ENCODE results near the gene EPHA5.
A peak's percentile ranks its signal among the peaks of the same experiment; 100 is the strongest.

The EPHA5 gene

DNA sequence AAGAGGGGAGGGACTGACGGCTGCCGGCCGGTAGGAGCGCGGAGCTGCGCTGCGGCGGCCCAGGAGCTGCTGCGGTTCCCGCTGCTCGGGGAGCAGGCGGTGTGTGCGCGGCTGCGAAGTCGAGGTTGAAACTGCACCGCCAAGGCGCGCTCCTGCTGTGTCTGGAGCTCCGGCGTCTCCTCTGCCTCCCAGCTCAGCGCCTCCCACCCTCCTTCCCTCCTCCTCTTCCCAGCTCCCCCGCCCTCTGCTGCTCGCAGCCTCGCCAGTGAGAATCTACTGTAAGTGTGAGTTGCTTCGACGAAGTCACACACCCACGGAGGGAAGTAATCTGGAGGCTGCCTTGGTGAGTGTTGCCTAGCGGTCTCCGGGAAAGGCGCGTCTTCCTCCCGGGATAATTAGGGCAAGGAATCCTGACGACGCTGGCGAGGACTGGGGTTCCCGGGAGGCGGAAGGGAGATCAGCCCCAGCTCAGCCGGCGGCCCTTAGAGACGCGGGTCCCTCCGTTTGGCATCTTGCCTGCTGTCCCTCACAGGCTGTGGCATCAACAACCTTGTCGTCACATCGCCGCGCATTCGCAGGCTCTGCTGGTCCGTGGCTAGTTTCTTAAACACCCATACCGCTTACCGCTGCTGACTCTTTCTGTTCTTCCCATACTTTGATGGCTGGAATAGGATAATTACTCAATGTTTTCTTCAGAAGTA lies at the start of gene EPHA5:
TSS of gene EPHA5 (minus strand) at position 159 of the 701 bp plus-strand sequence. CDS start 747 bp downstream, outside the sequence.
- peak; percentile 51 for DNase-seq

DNA sequence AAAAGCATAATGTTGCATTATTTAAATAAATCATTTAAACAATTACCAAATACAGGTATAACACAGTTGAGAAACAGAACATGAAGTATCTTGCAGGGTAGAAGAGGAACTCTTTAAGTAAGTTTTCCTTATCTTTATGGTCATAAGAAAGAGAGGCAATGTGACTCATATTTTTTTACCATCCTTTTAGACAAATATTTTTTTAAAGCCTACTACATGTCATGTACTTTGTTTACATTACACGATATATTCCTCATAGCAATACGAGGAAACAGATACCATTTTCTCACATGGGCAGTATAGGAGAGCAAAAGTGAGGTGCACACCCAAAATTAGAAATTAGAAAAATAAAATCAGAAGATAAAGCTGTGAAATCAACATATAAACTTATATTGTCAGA lies 49.3 kb upstream of the EPHA5 start:
- DNase-seq: no peak

DNA sequence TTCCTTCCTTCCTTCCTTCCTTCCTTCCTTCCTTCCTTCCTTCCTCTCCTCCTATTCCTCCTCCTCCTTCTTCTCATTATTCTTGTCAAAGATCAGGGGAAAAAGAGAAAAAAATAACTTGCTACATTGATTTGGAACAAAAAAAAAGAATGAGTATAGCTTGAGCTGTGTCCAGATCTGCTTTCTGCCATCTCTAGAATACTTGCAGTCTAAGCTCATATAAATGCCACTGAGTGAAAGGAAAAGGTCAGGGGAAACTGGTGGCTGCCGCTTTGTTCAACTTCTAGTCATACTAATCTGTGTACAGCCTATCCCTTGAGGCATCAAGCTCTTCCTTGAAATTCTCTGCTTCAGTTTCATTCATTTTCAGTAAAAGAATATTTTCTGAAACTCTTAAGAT lies 28.3 kb upstream of the EPHA5 start:
- DNase-seq: no peak

DNA sequence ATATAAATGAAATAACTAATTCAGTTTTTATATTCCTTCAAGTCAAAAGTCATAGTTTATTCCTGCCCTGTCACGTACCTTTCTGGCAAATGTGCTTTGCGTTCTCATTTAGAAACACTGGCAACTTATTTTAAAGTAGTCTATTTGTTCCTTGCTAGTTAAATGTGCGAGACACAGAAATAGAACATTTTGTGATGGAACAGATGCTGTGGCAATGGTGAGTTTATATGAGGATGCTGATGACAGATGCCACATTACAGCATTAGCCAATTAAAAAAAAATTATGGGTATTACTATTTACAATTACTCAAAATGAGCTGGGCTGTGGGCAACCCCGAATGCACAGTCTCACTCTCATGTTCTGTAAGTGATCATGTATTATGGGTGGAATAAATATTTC lies 26.1 kb upstream of the EPHA5 start:
- no peak for DNase-seq

DNA sequence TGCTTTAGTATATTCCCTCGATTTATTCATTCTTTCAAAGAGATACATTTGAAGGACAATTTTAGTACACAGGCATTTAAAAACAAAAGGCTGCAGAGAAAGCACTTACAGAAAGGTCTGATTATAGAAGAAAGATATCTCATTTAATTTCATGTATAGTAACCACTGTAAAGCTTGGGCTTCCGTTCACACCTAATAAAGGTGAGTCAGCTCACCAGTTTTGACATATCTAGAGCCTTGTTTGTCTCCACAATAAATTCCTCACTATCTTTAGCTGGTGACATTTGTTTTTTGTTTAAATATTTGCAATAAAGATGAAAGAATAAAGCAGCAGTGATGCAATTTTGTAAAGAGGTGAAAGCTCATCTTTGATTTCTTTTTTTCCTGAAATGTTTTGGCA lies 1.1 kb upstream of the EPHA5 start:
- no peak for DNase-seq

DNA sequence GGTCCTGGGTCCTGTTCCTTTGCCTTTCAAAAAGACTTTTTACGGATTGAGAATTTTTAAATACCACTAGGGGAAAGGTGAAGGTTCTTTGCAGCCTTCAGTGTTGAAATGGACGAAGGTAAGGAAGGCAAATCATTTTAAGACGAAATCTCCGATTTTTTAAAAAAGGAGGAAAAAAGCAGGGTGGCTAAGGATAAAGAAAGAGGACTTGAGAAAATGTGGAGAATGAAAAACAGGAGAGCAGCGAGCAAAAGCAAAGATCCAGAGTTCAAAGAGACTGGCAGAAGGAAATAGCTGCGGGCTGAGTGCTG lies 314 bp downstream of the EPHA5 start:
- DNase-seq: no peak

DNA sequence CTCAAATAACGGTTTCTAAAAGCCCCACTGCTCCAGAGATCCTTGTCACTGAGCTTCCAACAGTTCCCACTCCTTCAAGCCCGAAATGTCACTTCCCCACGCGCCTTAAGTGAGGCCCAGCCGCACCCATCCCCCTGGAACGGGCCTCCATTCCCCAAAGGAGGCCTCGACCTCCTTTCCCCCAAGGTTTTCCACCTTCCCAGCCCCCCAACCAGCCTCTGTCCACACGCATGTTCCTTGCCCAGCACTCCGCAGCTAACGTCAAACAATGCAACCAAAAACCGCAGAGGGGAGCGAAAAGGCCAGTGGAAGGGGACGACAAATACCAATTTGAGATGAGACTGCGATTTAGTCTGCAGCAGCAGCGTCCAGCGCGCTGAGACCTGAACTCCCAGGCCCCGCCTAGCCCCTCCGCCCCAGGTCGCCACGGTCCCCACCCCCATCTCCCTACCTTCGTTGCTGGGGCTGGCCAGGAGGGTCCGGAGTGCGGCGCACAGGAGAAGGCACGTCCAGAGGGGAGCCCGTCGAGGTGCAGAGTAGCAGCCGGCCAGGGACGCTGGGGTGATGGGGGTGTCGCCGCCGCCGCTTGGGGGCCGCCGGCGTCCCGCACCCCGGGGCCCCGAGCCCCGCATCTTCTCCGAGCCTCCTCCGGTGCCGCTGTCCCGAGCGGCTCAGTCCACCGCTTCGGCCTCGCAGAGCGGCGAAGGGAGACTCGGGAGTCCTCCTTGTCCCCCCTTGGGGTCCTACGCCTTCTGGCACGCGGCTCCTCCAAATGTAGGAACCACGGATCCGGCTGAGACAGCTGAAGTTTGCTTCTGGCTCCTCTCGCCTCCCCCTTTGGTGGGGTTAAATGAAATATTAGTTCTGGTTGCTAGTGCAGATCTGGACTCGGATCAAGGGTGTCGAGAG lies 924 bp downstream of the EPHA5 start:
- no peak for DNase-seq

DNA sequence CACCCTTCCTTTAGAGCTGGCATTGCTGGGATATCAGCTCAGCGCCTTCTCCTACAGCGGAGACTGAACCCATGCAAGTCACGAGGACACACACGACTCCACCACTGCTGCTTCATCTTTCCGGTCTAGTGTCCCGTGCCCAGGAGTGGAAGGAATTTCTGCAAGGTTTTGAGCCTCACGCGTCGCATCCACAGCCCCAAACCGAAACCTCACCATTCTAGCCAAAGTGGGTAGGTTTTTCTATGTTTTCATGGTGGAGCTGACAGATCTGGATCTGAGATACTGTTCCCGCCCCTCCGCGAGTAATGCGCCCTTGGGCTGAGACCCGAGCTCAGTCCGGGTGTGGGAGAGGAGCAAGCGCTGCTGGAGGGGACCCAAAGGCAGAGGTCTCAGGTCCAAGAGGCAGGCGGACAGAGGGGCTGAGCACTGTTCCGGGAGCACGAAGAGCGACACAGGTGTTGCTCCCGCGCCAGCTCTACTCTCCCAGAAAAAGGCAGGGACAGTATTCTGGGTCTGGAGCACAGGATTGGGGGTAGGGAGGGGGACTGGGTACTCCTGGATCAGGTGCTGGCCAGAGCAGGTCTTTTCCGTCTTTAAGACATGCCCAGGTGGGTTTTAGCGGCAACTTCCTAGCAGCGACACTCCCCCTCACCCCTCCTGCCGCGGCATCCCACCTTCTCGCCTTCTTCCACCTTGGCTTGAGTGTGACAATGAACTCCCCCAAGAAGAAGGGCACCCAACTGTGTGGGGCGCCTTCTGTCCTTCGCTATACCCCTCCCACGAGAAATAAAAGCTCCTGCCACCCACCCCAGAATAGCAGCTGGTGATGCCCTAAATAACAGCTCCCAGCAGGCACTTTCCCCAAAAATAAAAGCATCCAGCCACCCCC lies 1.8 kb downstream of the EPHA5 start:
- DNase-seq: no peak

DNA sequence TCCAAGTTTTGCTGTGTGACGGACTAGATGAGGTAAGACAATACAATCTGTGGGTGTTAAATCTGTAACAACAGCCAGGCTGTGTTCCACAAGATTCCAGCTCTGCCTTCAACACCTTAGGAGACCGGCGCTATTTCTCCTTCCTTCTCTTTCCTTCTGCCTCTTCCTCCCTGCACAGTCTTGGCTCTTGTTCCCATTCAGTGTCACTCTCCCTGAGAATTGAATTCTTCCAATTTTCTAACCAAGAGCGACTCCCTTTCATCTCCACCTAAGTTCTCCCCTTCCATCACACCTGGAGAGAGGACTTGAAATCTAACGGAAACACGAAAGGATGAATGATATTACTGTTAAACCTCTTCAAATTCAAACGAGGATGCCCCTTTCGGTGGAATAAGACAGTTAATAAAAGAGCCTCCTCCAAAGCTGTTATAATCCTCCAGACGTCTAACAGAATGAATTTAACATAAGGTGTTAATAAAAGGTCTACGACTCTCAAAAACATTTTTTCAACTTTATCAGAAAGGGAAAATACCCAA lies 2.7 kb downstream of the EPHA5 start:
- no peak for DNase-seq

DNA sequence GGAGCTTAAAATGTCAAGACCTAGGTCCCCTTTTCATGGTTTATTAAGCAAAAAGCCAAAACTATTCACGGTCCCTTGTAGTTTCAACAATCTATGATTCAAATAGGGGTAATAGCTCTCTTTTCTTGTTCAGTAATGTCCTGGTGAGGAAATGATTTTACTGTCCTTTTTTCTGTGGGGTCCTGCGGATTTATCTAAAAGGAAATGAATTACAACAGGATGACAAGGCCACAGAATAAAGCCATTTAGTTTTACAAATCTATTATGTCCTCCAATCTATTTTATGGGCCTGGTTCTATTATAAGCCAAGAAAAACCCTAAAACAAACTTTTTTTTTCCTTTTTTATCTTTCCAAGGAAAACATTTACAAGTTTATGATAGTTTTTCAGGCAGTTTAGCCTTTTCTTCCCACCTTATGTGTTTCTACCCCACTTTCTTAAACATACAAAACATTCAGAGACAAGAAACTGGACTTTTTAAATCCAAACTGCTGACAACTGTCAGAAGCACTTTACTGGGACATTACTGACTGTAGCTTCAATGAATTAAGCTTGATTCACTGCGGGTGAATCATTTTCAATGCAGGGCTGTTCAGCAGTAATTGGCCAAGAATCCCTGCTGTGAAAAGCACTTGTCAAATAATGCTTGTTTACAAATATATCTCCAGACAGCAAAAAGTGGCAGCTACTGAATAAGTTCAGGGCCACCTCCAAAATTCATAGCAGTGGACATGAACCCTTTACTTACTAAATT lies 4.3 kb downstream of the EPHA5 start:
- DNase-seq: no peak

DNA sequence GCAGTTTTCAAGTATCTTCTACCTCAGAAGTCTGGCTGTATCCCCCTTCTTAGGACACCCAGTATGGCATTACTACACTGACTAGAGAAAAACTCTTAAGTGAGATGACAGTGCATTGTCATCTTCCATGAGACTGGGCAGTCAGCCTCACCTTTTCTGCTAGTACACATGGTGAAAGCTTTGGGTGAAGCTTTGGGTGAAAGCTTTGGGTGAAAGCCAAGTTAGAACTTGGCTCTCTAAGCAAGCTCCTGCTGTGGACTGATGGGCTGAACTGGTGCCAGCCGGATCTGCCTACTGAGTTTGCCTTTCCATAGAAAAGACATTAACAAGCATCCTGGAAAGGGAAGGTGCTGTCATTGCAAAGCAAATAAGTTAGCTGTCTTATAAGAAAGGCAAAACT lies 8.8 kb downstream of the EPHA5 start:
- DNase-seq: no peak

DNA sequence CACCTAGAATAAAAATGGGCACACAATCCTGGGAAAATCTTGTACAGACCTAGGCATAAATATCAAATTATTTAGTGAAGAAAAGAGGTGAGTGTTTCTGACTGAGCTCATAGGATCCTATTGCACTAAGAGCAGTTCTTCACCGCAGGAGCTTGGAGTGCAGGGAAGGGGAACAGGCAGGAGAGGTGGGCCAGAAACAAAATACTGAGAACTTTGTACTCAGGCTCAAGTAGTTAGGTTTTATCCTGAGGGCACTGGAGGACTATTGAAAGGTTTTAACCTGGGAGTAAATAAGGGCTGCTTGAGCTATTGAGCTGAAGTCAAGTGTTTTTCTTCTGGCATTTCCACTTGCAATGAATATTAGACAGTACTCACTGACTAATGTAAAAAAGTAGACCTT lies 12.2 kb downstream of the EPHA5 start:
- no peak for DNase-seq

DNA sequence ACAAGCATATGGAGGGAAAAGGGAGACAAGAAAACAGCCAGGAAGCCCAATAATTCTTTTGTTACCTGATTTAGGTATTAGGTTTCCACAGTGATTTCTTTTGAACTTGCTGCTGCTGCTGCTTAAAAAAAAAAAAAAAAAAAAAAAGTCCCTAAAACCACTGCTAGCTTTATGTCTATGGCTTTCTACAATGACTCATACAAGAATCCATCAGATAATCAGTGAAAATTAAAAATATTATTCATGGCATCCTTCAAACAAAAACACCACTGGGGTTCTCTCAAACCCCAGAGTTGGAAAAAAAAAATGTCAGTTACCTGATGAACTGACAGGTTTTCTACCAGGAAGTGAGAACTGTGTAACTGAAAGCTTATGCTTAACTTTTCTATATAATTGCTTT lies 14.3 kb downstream of the EPHA5 start:
- DNase-seq: no peak

DNA sequence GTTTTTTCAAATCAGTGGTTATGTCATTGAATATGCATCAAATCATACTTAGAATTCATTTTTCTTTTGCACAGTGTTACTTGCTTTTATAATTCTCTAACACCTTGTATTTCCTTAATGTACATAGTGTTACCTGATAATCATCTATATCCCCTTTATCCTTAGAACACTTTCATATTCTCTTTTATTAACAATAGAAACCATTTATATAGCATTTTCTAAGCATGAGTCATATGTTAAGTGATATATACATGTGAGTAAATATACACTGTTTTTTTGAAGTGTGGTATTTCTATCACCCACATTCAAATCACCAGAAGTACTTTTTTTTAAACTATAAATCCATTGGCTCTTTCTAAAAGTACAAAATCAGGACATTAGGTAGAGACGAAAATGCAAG lies 15.3 kb downstream of the EPHA5 start:
- DNase-seq: no peak

DNA sequence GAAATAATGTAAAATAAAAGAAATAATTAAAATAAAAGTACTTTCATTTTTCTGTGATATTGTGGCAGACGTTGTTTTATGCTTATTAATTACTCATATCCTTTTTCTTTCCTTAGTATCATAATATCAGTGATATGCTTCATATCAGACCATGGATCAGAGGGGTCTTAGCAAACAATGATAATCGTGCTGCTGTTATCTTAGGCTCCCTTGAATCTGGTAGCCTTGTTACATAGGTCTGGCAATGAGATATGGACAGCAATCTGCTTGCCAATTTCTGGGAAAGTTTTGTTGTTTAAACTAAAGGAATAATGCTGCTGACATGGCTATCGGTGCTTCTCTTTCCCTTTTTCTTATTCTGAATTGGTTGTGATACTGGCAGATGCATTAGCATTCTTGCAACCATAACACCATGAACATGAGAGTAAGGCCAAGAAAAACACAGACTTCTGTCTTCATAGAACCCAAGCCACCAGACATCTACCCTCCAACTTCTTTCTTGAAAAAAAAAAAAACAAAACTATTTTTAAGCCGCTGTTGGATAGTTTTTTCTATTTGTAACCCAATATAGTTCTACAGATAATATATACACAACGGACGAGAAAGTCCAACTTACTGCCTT lies 16.4 kb downstream of the EPHA5 start:
- no peak for DNase-seq

DNA sequence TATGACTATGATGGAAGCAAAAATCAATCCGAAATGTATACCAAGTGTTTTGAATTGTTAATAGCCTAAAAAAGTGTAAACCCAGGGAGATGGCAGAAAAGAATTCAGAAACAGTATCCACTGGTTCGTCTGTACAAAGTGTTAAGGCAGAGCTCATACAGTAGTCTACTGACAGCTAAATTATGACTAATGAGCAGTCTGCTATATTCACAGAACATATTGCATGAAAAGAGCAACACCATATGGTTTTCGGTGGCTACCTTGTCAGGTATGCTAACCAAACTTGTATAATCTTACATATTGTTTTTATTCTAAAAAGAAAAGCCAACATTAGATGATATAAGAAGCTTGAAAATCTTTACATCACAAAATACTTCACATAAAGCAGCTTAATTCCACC lies 18.5 kb downstream of the EPHA5 start:
- DNase-seq: no peak

DNA sequence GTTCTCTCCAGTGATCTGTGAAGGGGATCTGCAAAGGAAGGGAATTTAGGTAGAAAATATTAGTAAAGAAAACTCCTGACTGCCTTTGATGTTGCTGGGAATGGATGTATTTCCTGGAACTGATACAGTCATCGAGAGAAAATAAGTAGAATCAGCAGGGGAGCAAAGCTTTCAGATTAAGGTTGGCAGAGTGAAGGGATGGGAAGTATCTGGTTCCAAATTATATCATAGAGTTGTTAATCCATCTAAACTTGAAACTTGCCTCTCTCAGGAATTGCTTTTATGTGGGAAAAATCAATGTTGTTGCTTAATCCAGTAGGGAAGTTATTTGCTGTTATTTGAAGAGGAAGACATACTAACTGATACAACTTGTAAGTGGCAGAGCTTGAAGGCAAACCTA lies 19.3 kb downstream of the EPHA5 start:
- DNase-seq: no peak

DNA sequence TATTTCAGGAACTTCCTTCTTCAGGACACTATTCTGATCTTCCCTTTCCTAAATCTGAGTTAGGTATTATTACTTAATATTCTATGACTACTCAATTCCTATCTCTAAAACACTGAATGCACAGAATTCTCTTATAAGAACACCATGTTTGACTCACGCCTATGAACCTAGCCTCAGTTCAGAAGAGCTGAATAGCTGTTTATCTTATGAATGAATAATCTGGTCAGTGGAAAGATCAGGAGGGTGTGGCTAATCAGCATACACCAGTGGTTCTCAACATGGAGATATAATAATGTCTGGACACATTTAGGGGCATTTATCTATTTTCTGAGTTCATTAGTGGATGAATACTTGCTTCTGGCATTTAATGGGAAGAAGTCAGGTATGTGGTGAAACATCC lies 24.2 kb downstream of the EPHA5 start:
- DNase-seq: no peak

DNA sequence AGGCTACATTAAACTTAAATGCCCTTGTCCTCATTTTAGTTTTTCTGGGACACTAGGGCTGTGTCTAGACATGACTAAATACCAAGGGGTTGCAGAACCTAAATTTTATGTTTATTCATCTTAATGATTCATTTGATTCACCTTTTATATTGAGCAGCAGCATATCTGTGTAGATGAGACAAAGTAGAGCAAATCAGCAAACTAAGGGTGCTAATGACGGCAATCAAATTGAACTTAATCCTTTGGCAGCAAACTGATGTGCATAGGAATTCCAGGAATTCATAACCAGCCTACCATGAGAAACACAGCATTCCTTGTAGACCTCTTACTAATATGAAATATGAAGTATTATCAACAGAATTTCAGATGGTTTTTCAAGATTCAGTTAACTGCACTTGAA lies 25.1 kb downstream of the EPHA5 start:
- DNase-seq: no peak

DNA sequence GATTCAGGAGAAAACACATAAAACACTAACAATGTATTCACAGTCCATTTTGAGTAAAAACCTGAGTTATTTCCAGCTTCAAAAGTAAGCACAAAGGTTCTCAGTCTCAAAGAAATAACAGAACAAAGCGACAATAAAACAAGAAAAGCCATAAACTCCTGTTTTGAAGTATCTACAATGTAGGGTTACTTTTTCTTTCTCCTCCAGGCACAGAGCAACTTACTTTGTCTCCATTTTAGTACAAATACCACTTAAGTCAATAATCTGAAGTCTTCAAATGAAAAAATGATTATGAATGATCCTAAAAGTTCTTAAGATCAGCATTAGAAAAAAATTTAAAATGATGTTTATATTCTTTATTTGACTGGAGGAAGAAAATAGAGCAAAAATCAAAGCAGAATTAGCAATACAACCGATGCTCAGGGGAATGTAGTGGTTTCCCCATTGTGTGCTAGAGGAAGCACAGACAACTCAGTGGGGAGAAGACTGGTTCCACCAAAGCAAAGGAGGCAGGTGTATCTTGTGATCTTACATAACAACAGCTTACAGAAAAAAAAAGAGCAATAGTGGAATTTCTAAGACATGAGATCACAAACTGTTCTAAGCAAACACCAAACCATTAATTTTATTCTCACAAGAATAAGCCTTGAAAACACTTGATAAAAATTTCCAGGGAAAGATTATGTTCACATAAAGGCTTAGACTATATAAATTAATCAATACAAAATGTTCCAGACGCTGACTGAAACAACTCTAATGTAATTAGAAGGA lies 35.1 kb downstream of the EPHA5 start:
- no peak for DNase-seq

DNA sequence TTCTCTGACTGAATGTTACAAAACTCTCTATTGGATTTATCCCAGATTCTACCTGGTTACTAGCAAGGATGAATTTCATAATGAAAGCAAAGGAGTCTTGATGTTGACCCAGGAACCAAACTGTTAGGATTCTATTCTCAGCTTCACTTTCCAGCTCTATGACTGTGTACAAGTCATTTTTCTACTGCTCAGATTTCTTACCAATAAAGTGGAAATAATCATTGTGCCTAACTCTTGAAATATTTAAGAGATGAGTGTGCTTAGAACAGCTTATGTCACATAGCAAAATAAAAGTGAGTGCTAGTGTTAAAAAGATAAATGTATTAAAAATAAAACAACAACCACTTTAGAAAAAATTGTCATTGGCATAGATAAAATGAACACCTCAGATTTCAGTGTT lies 45.6 kb downstream of the EPHA5 start:
- no peak for DNase-seq

Measured in NCI-H1048 (cell line).